Endometrium (tissue), 2 donors: ENCODE results near the gene ARID1B.
"Not testable (repeated sequence)": the region's sequence is repeated elsewhere in the genome, so short reads cannot be mapped to it uniquely, and the experiment has no call there.

ENCODE experiments used
- FAIRE-seq: peaks from 2 replicates; lab custom pipeline; 2012; peaks lifted over from hg19 to GRCh38; lab: Jason Lieb, UNC
- donor health status: control.
- donor health status: control.

ARID1B gene

DNA sequence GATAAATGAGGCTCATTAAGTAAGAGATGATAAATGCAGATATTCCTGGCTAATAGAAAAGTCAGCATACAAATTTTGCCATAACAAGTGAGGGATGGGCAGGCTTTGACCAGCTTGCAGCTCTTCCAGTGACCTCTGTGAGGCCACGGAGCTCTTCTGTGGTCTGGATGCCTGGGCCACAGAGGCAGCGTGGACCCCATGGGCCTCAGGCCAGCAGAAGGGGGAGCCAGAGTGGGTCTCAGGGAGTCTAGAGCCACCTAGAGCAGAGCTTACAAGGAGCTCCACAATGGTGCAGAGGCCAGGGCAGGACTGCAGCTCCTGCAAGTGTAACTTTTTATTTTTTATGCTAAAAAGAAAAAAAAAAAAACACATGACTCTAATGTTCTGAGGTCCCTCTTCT, 165.1 kb downstream of the ARID1B start:
- no peak for FAIRE-seq

DNA sequence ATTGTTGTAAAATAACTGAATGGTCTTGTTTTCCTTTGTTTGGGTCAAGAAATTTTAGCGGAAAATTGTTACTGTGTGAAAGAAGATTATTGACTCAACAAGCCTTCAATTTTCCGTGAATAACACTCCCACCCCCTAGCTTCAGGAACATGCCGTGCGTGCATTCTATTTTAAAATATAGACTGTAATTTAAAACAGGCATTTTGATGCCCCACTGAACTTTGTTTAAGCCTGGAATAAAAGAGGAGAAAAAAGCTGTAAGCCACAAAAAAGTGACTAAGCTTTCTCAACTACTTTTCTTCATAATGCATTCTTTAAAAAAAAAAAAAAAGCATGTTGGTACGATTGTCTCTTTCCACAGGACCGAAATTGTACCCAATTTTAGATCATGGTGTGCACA, 166.0 kb downstream of the ARID1B start:
- FAIRE-seq, result no peak

GRCh38 chr6:156943816-156944215, 166.6 kb downstream of the ARID1B start:
- no peak for FAIRE-seq

- FAIRE-seq, result no peak
Observed at GRCh38 chr6:156944412-156944811, 167.2 kb downstream of the ARID1B start.

DNA sequence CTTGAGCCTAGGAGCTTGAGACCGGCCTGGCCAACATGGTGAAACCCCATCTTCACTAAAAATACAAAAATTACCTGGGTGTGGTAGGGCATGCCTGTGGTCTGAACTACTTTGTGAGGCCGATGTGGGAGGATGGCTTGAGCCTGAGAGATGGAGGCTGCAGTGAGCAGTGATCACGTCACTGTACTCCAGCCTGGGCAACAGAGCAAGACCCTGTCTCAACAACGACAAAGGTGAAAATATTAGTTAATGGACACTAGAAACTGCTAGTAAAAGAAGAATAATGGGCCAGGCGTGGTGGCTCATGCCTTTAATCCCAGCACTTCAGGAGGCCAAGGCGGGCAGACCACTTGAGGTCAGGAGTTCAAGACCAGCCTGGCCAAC, 168.6 kb downstream of the ARID1B start:
- FAIRE-seq, result not testable (repeated sequence)

DNA sequence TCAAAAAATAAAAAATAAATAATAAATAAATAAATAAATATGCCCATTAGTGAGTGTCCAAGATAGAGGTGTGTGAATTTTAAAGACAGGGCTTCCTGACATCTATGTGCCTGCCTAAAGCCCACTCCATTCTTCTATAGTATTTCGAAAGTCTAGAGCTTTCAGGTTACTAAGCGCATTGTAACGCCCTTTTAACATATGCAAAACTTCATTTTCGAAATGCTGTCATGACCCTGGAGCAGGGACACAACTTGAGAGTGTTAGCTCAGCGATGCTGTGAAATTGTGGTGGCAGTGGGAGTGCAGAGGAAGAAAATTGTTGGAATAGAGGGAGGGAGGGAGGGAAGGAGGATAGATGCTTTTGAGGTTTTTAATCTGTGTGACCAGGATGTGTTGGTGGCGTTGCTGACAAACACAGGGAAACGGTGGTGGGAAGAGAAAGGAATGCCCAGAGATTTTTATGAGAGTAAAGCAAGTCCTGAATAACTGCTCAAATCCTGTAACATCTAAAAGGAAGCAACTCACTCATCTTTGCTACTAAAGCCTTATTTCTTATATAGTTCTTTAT, 169.3 kb downstream of the ARID1B start:
- no peak for FAIRE-seq

DNA sequence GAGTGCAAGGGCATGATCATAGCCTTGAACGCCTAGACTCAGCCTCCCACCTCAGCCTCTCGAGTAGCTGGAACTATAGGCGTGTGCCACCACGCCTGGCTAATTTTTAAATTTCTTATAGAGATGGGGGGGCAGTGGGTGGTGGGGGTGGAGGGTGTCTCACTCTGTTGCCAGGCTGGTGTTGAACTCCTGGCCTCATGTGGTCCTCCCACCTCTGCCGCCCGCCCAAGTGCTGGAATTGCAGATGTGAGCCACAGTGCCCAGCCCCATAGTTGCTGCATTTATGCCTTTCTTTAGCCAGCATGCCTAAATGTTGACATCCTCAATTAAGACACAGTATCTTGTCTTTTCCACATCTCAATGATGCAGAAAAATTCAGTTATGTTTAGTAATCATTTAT, 171.1 kb downstream of the ARID1B start:
- no peak for FAIRE-seq

DNA sequence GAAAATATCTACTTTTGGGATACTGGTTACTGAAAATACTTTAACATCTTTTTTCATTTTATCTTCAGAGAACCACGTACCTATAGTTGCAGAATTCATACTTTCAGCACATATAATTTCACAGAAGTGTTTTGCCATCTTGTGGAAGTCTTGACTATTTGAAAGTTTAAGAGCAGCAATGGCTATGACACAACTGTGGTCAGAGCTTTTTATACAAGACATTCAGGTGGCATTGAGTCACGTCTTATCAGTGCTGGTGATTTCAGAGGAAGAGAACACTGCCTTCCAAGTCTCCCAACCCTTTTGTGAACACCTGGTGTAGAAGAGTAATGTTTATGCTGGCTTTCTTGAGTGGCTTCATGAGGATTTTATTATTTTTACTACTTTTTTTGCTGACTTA, 171.6 kb downstream of the ARID1B start:
- FAIRE-seq, result no peak

GRCh38 chr6:156949376-156949775, 172.2 kb downstream of the ARID1B start:
- no peak for FAIRE-seq

DNA sequence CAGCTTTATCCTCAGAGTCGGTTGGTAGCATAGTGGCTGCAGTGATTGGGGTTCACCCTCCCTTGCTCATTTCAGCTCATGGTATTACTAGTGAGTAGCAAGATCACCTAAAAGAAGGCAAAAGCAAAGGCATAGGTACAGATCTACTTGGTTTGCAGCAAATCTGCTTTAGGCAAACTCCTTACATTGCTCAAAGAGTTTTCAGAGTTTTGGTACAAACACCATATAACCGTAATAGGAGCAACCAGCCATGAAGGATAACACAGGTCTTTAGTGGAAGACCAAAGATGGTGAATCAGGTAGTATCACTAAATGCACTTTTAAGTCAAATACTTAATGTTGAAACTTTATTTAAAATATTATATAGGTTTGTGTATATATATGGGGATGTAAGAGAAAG, 172.9 kb downstream of the ARID1B start:
- FAIRE-seq, result no peak

- no peak for FAIRE-seq
Observed at GRCh38 chr6:156950531-156950930, 173.4 kb downstream of the ARID1B start.

DNA sequence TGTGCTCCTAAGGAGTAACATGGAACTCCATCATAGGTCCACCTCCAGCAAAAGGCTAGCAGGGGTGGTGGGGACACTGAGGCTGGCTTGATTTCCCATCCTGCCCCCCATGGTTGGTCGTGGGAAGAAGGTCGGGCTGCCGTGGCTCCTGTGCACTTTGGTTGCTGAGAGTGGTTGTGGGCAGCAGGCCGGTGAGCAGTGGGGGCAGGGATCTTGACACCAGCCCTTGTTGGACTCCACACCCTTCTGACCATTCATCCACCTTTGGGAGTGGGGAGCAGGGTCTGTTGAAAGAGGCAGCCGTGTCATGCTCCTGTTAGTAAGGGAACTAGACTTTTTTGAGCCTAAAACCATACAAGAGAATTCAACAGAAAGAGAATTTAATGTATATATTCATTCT, 175.2 kb downstream of the ARID1B start:
- no peak for FAIRE-seq

GRCh38 chr6:156953127-156953478, 175.9 kb downstream of the ARID1B start:
- FAIRE-seq, result no peak

DNA sequence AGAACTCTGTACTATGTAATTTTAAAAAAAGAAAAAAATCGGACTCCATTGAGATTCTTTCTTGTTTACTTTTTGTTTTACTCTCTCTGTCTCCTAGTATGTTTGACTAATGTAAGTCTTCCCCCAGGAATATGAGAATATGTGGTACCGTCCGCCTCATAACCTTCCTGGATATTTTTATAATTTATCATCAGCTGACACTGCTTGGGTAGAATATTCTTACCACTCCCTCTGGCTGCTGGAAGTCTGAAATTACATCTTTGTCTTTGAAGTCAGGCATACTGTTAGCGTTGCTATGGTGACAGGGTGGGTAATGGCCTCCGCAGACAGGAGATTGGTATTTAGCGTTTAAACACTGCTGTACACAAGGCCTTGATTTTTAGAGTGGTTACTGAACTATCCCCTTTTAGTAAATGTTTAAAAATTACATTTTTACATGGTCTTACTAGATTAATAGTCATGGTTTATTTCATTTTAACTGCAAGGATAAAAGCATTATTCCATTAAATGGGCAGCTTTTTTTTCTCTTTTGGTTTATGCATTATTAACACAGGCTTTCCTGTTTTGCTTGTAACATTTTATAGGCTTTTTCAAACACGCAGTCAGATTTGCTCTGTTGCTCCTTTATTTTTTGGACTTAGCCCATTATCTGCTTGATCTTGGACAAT, 176.4 kb downstream of the ARID1B start:
- peak; percentile 93 for FAIRE-seq

DNA sequence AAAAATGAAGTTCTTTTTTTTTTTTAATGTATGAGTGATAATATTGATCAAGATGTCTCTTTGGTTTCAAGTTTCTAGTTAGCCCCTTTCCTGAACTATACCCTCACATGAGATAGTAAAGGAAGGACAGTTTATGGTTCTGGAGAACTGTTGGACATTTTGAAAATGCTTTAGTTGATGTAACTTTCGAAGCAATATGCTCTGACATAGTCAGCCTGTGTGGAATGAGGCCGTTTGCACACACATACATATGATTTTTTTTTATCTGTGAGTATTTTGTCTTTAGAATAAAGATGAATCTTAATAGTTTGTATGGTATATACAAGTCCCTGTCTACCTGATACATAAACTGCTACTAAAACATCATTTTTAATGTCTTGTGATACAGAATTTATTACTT, 177.0 kb downstream of the ARID1B start:
- no peak for FAIRE-seq

GRCh38 chr6:156954816-156955215, 177.6 kb downstream of the ARID1B start:
- no peak for FAIRE-seq

DNA sequence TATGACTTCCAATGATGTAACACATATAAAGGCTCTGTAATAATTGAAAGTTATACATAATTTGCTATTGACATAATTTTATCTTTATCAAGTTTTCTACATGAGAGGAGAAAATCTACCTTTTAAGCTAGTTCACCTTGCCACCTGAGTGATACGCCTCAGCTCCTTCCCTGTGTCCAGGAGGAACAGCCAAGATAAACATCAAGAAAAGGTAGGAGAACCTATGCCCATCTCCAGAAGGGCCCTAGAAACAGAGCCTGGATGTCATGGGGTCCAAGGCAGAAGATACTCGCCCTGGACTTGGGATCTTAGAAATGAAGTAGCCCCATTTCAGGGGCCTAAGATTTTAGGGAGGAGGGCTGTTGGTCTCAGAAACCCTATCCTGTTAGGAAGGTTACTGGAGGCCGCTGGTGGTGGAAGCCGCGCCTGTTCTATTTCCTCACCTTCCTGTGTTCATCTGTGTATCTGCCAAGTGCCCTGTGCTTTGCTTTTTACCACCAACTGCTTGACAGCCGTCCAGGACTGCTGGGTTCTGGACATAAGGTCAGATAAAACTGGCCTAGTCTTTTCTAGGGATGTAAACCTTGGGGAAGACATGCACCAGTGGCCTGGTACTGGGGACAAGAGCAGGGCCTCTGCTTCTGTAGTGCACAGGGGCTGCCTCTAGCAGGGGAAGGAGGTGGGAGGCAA, 178.5 kb downstream of the ARID1B start:
- FAIRE-seq, result no peak

DNA sequence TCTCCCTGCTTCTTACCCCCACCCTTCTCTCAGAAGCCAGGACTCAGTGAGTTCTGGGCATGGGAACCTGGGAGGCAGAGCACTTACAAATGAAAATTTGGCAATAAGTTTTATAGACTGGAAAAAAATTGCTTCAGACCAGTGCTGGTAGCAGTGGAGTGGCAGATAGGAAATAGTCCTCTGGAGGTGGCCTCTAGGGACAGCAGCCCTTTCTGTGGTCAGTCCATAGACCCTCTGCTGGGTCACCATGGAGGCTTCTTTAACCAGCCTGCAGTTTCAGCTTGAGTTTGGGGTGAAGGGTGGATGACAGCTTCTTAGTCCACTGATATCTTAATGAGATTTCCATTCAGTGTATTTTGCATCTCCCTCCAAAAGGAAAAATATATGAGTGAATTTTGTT, 179.1 kb downstream of the ARID1B start:
- no peak for FAIRE-seq

DNA sequence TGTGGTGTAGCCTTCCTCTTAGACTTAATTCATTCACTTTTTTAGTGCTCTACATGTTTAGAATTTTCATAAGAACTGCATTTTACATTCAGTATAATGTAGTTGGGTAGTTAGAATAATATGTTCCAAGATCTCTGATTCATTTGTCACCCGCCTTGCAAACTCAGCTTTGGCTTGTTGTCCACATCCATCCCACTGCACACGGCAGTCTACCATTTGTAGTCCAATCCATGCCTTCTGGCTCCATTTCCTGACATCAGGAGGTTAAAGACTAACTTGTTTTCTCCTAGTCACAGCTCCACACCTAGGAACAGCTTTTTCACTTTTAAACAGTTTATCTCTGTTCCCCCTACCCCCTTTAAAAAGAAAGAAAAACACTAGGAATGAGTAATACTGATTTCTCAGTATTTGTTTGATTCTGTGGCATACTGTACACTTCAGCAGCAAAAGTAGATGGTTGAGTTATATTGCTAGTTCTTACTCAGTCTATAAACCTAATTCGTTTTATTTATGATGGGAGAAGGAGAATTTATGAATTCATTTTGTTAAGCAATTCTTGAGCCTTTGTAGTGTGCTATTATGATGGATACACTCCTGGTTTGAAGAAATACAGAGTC, 180.9 kb downstream of the ARID1B start:
- no peak for FAIRE-seq

DNA sequence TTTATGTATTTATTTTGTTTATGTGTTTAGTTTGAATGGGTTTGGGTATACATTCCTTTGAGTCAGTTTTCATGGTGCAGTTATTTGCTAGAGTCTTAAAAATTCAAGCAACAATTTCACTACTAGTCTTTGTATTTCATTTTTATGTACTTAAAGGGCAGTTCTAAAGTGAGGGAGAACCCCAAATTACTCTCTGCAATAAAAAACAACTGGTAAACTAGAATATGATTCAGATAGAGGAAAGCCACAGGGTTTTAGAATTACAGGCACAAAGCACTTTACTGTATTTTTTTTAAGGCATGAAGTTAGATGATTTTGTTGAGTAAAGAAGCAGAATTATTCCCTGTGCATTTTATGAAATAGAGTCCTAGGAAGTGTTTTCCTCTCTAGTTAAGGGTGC, 183.3 kb downstream of the ARID1B start:
- FAIRE-seq, result no peak

- no peak for FAIRE-seq
Observed at GRCh38 chr6:156961282-156961892, 184.2 kb downstream of the ARID1B start.

GRCh38 chr6:156963712-156964700, 186.8 kb downstream of the ARID1B start:
- FAIRE-seq, result no peak
